Measurements from ENCODE around the gene SDHA. TPM values are rescaled to one million over a fixed set of nuclear protein-coding genes. Genes with fewer than 3 reads are reported as not detected.
"Not testable (repeated sequence)": the region's sequence is repeated elsewhere in the genome, so short reads cannot be mapped to it uniquely, and the experiment has no call there.

Gene SDHA
- total RNA-seq, 1 experiment from 2014 or later, result 137 TPM

DNA sequence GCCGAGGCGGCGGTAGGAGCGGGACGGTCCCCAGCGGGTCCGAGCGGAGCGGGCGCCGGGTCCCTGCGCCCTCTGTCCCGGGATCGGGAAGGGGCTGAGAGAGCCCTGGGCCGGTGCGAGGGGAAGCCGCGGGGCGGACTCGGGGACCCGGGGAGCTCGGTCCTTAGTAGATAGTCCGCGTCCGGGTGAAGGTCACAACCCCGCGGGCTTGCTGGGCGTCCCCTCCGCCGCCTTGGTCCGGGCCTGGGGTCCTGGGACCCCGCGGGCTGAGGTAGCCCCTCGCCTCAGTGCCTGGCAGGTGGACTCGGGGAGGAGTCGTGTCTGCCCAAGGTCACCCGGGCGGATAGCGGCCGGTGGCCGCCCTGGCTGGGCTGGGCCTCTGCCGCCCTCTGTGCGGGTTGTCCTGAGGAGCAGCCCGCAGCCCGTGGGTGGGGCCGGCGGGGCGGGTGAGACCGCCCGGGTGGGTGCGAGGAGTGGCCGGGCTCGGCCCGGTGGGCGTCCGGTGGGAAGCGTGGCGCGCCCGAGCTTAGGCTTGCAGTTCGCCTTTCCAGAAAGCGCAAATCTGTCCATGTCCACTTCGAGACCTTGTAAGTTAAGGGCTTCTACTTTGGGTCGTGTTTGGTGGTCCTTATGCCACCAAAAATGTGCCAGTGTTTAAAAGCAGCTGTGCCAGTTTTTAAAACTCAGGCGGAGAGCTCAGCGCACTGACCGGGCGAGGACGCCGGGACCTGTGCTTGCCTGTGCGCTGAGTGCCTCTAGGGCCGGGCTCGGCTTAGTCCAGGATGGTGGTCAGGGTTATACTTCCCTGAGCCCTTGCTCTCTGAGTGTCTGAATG lies 554 bp downstream of the SDHA start:
- DNase-seq (ENCODE audit: low read depth), result peak; percentile 34

DNA sequence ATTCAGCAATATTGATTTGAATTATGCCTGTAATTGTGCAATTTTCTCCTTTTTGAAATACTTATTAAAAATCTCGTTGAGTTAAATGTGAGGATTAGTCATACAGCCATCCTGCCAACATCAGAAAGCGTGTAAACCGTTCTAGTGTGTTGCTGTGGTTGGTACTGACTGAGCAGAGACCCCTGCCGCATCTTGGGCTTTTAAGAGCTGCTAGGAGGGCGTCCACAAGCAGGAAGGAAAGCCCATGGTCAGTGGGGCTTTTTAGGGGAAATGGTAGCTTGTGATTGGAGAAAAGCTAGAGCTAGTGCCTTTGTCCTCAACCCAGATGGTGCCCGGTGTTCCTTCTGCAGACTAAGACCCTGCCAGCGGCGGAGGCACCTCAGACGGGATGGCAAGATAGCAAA lies 1.3 kb downstream of the SDHA start:
- peak; percentile 47 for DNase-seq (ENCODE audit: low read depth)

DNA sequence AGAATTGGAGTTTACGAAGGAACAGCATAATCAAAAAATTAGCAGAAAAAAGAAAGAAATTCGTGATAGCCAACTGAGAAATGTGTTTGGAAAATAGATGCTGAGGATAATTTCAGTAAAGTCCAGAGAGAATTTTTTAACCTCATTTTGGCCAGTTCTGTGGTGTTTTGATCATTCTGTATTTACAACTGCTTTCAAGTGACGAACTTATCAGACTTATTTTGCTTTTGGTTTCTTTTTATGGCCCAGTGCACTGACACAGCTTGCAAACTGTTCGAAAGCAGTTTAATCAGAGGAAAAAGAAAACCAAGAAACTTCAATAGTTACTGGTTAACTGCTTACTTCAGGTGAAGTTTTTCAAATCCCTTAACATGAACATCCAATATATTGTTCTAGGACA lies 1.9 kb downstream of the SDHA start:
- DNase-seq (ENCODE audit: low read depth), result no peak

DNA sequence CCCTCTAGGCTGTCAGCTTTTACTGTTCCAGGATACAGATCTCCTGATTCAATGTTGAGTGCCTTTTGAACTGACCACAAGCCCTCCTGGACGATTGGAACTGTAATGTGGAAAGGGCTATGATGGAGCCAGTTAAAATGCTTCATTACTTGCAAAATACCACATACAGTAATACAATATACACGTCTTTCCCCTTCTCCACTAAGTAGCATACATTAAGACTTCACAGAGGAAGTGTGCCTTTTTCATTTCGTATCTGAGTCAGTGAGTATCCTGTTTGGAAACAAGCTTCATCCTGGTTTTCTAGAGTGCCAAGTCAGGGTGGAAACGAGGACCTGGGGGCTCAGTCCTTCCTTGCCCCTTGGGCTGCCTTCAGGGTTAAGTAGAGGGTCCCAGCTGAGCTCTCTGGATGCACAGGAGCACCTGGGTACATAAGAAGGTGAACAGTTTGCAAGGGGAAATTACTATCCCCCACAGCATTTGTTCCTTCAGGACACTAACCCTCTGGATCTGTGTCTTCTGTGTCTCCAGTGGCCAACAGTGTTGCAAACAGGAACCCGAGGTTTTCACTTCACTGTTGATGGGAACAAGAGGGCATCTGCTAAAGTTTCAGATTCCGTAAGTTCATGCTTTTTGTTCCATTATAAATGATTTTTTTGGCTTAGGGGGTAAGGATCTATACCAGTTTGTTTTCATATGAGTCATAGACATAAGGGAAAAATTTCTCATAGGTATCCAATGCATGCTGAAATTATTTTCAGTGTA lies 5.0 kb downstream of the SDHA start:
- peak; percentile 66 for DNase-seq (ENCODE audit: low read depth)

DNA sequence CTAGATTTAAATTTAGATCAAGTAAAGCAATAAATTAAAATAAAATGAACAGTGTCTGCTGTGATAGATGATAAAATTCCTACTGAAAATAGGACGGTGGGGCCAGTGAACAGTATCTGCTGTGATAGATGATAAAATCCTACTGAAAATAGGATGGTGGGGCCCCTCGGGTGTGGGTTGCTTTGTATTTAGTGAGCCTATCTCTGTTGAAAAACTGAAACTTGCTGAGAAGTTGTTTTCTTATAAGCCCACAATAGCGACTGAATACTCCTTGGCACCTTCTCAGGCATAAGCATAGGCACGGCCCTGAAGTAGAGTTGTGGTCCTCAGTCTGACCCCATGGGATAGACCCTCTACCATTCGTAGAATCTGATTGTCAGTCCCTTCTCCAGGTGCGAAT lies 5.7 kb downstream of the SDHA start:
- DNase-seq (ENCODE audit: low read depth), result no peak

DNA sequence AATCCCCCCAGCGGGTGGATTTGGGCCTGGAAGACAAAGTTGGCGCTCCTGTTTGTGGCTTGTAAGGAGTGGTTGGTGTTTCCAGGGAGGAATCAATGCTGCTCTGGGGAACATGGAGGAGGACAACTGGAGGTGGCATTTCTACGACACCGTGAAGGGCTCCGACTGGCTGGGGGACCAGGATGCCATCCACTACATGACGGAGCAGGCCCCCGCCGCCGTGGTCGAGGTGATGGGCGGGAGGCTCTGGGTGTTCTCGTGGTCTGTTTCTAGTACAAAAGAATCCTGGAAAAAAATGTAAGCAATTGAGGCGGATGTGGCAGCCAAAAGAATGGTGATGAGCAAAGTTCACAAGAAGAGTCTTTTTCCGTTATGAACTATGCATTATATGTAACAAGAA lies 7.2 kb downstream of the SDHA start:
- no peak for DNase-seq (ENCODE audit: low read depth)

DNA sequence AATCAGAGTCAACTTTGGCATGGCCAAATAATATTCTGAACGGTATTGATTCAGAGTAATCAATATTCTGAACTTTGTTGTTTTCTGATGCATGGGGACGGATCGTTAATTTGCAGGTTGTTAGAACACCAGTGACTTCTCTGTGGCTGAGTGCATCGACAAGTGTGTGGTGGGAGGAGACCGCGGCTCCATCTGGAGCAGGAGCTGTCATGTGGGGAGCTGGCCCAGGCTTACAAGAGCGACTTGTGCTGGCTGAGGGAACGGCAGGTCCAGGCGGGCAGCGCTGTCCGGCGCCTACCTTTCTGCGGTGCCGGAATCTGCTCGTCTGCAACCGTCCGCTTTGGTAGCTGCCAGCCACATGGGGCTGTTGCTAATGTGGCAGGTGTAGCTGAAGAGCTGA lies 9.3 kb downstream of the SDHA start:
- not testable (repeated sequence) for DNase-seq (ENCODE audit: low read depth)

DNA sequence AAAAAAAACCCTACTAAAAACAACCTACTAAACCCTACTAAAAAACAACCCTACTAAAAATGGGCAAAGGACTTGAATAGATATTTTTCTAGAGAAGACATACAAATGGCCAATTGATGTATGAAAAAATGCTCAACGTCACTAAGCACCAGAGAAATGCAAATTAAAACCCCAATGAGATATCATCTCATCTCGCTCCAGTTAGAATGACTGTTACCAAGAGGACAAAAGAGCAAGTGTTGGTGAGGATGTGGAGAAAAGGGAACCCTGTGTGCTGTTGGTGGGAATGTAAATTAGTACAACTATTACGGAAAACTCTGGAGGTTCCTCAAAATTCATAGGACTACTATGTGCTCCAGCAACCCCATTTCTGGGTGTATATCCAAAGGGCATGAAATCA lies 10.8 kb downstream of the SDHA start:
- DNase-seq (ENCODE audit: low read depth), result no peak

DNA sequence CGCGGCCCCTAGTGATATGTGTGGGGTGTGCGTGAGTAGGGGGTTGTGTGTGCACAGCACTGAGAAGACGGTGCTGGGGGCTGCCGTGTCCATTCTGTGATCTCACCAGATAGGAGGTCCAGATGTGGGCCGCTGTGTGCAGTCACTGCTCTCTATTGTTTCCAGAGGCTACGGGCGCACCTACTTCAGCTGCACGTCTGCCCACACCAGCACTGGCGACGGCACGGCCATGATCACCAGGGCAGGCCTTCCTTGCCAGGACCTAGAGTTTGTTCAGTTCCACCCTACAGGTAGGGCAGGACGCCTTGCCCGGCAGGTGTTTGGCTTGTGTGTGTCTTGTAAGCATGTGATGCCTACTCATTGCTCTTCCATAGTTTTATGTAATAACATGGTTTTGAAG lies 12.6 kb downstream of the SDHA start:
- DNase-seq (ENCODE audit: low read depth), result no peak

DNA sequence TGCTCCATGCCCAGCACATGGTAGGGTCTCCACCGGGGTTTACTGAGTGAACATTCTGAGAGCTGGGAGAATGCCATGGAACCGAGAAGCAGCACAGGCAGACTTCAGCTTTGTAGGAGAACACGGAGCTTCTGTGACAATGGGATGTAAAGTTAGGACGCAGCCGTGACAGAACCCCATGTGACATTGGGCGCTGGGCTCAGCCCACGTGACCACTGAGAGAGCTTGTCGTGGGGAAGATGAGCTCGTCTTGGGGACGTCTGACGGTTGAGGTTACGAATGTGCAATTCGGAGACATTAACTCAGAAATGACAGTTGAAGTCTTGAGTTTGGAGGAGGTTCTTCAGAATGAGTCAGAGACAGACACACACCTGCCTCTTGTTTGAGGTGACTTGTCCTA lies 13.5 kb downstream of the SDHA start:
- no peak for DNase-seq (ENCODE audit: low read depth)

DNA sequence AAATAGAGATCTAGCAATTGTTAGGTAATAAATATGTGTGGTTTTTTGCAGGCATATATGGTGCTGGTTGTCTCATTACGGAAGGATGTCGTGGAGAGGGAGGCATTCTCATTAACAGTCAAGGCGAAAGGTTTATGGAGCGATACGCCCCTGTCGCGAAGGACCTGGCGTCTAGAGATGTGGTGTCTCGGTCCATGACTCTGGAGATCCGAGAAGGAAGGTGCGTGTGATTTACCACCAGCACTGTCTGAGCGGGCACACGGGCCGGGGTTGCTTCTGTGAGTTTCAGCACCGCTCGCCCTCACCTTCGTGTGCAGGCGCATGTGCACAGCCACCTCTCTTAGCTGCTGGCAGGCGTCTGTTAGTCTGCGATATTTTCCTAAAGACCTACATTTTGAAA lies 15.3 kb downstream of the SDHA start:
- DNase-seq (ENCODE audit: low read depth), result not testable (repeated sequence)

DNA sequence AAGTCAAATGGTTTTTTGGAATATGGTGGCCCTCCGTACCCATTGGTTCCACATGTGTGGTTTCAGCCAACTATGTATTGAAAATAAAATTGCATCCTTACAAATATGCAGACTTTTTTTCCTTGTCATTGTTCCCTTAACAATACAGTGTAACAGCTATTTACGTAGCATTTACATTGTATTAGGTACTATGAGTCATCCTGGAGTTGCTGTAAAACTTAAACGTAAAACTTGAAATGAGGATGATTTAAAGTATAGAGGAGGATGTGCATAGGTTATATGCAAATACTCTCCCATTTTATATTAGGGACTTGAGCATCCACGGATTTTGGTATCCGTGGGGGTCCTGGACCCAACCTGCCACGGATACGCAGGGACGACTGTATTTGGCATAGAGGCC lies 16.3 kb downstream of the SDHA start:
- no peak for DNase-seq (ENCODE audit: low read depth)

DNA sequence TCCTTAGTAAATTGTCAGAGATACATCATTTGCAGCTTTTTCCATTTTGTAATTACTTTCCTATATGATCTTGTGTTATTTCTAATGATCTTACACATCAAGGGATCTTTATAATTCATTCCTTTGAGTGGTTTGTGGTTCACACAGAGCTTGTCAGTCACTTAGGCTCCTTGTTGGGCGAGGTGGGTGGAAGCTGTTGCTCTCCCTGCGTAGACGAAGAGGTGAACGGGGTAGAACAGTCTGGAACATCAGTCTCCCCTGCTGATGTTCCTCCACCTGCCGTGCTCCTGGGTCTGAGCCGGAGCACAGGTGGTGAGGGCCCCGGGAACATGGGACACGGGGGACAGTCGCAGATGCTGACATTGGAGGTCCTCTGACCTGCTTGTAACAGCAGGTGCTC lies 17.4 kb downstream of the SDHA start:
- DNase-seq (ENCODE audit: low read depth), result not testable (repeated sequence)

DNA sequence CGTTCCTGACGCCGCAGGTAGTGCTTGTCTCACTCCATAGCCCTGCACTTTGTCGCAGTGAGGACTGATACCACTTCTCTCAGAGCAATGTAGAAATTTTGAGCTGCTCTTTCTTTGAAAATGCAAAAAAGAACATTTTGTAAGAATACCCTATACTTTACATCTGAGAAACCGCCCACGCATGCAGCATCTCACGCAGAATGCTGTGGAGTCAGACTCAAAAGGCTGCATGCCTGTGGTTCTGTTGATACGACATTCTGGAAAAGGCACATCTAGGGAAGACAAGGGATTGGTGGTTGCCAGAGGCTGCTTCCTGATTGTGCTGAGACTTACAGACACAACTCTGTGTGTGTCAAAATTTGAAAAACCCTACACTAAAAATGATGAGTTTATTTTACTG lies 19.8 kb downstream of the SDHA start:
- DNase-seq (ENCODE audit: low read depth), result not testable (repeated sequence)

DNA sequence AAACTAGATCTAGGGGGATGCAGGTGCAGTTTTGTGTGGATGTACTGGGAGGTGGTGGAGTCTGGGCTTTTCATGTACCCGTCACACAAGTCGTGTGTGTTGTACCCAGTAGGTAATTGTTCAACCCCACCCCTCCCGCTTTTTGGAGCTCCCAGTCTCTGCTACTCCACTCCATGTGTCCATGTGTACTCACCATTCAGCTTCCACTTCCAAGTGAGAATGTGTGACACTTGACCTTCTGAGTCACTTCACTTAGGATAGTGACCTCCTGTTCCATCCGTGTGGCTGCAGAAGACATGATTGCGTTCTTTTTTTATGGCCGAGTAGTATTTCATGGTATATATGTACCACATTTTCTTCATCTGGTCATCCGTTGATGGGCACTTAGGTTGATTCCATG lies 22.4 kb downstream of the SDHA start:
- DNase-seq (ENCODE audit: low read depth), result not testable (repeated sequence)

DNA sequence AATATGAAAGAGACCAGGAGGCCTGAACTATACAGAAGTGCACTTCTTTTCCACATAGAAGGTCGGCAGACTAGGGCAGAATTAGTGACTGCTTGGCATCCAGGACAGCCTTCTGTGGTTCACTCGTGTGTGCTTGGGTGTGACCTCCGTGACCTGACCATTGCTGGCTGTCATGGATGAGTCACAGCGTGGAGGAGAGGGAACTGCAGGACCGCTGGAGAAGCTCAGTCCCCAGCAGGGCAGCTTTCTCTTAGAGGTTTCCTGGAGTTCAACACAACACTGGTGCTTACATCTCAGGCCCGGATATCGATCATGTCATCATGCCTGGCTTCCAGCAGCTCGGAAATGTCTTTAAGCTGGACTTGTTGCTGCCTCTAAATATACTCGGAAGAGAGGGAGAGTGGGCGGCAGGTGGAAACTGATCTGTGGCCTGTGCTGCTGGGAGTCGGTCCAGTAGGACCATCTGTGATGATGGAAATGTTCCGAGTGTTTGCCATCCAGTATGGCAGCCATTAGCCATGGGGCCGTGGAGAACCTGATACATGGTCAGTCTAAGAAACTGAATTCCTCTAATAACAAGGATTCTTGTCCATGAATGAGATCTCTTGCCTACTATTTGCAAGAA lies 23.0 kb downstream of the SDHA start:
- DNase-seq (ENCODE audit: low read depth), result peak; percentile 37

DNA sequence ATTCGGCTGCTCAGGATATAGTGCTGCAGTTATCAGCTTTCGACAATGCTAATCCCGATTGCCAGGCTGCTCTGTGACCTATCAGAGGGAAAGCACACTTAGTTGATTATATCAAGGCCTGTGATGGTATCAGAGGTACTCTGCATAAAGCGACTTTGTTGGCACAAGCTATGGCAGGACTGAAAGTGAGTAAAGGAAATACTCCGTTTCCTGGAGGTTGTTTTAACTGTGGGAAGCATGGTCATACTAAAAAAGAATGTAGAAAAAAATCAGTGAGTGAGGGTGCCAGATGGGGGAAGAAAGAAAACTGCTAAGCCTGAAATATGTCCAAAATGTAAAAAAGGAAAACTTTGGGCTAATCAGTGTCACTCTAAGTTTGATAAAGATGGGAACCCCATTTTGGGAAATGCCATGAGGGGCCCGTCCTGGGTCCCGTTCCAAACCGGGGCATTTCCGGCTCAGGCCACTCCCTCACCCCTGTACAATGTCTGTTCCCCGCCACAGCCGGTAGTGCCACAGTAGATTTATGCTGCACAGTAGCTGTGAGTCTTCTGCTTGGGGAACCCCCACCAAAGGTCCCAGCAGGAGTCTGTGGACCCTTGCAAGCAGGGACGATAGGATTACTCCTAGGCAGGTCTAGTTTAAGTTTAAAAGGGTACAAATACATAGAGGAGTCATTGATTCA lies 25.7 kb downstream of the SDHA start:
- not testable (repeated sequence) for DNase-seq (ENCODE audit: low read depth)

DNA sequence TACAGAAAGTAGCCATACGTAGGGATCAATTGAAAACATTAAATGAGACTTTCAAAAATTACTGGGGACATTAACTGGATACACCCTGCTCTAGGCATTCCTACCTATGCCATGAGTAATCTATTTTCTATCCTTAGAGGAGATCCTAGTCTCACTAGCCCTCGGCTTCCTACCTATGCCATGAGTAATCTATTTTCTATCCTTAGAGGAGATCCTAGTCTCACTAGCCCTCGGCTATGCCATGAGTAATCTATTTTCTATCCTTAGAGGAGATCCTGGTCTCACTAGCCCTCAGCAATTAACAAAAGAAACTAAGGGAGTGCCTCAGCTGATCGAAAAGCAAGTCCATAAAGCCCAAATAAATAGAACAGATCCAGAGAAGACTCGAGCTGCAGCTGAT lies 27.6 kb downstream of the SDHA start:
- DNase-seq (ENCODE audit: low read depth), result not testable (repeated sequence)

DNA sequence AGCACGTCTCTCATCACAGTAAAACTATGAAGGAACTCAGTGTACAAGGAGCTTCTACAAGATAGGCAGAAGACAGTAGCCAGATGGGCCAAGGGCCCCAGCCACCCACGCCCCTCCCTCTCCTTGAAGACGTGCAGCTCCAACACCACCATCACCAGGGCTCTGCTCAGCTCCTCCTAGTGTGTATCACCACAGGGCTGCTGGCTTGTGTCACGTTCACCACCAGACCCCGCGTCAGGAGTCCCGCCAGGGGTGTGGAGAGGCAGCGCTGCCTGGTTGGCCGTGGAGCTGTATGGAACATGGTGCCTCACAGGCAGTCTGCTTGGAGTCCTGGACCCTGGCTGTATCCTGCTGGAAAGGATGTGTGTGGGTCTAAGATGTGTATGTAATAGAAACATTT lies 32.3 kb downstream of the SDHA start:
- not testable (repeated sequence) for DNase-seq (ENCODE audit: low read depth)

DNA sequence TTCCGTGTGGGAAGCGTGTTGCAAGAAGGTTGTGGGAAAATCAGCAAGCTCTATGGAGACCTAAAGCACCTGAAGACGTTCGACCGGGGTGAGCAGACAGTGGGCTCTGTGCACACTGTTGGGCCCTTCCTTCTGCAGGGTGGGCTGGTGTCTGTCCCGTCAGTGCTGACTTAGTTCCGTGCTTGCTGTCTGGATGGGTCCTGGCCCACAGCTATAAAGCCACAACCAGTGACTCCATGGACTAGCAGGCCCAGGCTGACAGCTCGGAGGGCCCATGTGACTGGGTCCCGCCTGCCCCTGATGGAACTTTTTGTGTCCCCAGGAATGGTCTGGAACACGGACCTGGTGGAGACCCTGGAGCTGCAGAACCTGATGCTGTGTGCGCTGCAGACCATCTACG lies 32.9 kb downstream of the SDHA start:
- not testable (repeated sequence) for DNase-seq (ENCODE audit: low read depth)

DNA sequence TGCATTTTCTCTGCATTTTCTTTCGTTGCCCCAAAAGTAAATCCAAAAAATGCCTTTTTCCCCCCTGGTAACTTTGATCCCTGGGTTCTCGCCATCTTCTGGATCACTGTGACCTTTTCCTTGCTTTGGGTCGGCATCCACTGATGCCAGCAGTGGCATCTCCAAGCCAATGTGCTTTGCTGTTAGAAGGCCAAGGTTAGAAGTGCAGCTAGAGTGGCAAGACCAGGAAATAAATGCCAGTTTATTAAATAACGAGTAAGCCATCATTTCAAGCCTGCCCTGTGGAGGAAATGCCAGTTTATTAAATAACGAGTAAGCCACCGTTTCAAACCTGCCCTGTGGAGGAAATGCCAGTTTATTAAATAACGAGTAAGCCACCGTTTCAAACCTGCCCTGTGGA lies 33.4 kb downstream of the SDHA start:
- not testable (repeated sequence) for DNase-seq (ENCODE audit: low read depth)

DNA sequence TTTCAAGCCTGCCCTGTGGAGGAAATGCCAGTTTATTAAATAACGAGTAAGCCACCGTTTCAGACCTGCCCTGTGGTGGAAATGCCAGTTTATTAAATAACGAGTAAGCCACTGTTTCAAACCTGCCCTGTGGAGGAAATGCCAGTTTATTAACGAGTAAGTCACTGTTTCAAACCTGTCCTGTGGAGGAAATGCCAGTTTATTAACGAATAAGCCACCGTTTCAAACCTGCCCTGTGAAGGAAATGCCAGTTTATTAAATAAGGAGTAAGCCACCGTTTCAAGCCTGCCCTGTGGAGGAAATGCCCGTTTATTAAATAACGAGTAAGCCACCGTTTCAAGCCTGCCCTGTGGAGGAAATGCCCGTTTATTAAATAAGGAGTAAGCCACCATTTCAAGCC lies 33.9 kb downstream of the SDHA start:
- DNase-seq (ENCODE audit: low read depth), result not testable (repeated sequence)
